DOHH2 (cell line): ENCODE measurements around the gene FAM228B.

Experiments
- EZH2phosphoT487 ChIP-seq: fragments of 200-600 bp; sonication (generic); IDR thresholded peaks from 2 replicates; pipeline ENCODE4 v1.6.1; 2017; ENCODE audit warnings: borderline replicate concordance, mild to moderate bottlenecking, antibody characterized with exemption, low read length, moderate library complexity, mixed read lengths
- TF ChIP-seq, protein P1 (sequence below): fragments of 200-600 bp; sonication (generic); IDR thresholded peaks from one replicate; pipeline ENCODE4 v1.5.1; 2014; ENCODE audit warnings: antibody characterized with exemption, mild to moderate bottlenecking, low read depth, low read length; ENCODE audit not compliant: poor library complexity, severe bottlenecking

DNA sequence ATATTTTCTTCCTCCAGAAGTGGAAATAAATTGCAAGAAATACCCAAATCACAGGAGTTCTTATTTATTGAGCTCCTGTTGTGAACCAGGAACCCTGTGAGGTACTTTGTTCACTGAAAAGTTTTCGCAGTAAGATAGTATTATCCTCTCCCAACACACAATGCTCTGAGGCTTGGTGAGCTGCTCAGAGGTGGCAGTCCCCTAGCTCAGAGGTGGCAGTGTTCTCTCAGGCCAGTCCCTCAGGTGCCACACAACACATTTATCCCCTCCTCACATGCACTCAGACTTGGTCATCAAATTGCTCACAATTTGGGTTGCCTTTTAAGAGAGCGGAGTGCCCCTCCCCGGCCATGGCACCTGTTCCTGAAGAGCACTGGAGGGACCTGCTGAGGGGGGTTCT is 77.5 kb downstream of the FAM228B start:
- TF ChIP-seq, protein P1, sequence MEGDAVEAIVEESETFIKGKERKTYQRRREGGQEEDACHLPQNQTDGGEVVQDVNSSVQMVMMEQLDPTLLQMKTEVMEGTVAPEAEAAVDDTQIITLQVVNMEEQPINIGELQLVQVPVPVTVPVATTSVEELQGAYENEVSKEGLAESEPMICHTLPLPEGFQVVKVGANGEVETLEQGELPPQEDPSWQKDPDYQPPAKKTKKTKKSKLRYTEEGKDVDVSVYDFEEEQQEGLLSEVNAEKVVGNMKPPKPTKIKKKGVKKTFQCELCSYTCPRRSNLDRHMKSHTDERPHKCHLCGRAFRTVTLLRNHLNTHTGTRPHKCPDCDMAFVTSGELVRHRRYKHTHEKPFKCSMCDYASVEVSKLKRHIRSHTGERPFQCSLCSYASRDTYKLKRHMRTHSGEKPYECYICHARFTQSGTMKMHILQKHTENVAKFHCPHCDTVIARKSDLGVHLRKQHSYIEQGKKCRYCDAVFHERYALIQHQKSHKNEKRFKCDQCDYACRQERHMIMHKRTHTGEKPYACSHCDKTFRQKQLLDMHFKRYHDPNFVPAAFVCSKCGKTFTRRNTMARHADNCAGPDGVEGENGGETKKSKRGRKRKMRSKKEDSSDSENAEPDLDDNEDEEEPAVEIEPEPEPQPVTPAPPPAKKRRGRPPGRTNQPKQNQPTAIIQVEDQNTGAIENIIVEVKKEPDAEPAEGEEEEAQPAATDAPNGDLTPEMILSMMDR = no peak
- no peak for TF ChIP-seq EZH2phosphoT487
